Right renal pelvis (tissue), 4 donors: Measurements from ENCODE around the gene PDS5B. TPM values are rescaled to one million over a fixed set of nuclear protein-coding genes. Genes with fewer than 3 reads are reported as not detected.
A peak's percentile ranks its signal among the peaks of the same experiment; 100 is the strongest.
"Not testable (repeated sequence)": the region's sequence is repeated elsewhere in the genome, so short reads cannot be mapped to it uniquely, and the experiment has no call there.

Experiments used
- DNase-seq, 4 donors: peaks; one replicate each; pipeline ENCODE4 v3.0.0-alpha.2; 2013; ENCODE audit warnings: low read depth in 4 of 4, low spot score in 3 of 4, missing footprints in 1 of 4
- polyA plus RNA-seq, 4 donors: library from polyadenylated mRNA; unstranded; fragments of 120-200 nt; gene quantifications; one replicate each; pipeline ENCODE4 v1.2.1, GENCODE V29; 2013; ENCODE audit not compliant: insufficient read length in 4 of 4

PDS5B gene
- polyA plus RNA-seq, 4 donors: 57.1 to 72.3 (median 70.4) TPM

DNA sequence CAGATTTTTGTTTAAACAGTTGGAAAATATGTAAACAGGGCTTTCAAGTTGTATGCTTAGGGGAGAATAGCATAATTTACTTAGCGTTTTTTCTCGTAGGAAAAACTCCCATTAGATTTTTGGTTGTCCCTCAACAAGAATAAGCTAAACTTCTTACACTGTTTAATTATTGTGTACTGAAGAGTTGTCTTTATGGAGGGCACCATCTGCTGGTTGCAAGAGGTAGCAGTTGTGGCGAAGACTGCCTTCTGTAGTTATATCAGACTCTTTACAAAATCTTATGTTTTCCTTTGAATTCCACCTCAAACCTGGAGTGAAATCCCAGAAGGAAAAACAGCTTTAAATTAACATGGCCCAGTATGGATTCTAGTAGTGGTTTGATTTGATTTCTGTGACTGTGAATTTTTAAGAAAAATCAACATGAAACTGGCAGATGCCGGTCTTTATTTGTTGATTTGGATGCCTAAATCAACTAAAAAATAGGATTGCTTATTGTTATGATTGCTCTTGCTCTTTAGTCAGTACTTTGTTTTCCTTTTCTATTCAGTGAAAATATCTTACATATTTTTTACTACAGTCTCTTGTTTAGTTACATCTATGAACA lies 53.4 kb downstream of the PDS5B start:
- DNase-seq: peak; percentile 15 to 35 (median 26)

DNA sequence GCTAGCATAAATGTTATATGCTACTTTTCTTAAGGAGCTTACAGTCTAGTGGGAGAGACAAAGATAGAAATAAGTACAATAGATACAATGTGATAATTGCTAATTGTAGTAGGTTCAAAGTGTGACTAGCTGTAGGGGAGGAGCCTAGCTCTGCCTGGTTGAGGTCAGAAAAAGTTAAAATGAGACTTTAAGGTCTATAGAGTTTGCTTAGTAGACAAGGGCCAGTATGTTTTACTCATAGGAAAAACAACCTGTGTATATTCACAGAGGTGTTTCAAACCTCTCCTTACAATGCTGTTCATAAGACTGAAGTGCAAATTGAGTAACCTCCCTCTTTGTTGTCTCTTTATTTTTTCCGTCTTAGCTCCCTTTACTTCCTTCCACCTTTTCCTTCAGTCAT lies 56.1 kb downstream of the PDS5B start:
- DNase-seq: no peak

DNA sequence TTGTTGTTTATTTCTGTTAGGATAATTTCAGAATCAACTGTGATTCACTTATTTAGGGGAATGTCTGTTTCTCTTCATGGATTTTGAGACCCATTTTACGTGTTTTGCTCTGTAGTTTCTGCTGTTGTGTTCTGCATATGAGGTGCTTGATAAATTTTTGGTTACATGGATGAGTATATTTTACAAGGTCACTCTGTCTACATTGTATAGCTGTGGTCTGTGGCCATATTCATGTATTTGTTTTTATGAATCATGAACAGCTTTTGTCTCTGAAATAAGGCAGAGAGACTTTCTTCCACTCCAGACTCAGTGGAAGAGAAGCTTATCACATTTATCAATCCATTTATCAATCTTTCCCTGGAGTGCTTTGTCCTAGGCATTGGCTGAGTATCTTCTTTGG lies 56.6 kb downstream of the PDS5B start:
- DNase-seq: no peak

DNA sequence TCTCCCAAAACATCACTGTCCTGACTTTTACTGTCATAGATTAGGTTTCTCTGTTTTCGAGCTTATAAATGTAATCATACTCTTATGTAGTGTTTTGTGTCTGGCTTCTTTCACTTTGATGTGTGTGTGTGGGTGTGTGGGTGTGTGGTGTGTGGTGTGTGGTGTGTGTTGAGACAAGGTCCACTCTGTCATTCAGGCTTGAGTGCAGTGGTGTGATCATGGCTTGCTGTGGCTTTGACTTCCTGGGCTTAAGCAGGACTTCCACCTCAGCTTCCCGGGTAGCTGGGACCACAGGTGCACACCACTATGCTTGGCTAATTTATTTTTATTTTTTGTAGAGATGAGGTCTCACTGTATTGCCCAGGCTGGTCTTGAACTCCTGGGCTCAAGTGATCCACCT lies 59.6 kb downstream of the PDS5B start:
- DNase-seq: no peak

DNA sequence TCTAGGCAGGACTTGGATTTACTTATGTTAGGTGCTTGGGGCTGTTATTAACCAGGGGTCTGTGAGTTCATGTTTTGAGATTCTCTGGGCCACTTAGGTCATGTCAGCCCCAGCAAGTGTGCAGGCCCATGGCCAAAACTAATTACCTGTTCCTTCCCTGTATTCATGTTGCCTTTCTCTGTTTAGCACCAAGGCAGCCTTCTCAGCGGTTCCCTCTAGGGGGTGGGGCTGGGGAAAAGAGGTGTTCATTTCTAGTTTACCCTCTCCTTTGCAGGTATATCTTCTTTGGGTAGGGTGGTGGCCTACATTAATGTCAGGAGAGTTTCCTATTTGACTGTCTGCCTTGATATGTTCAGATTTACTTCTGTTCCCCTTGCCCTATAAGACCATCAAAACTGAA lies 61.7 kb downstream of the PDS5B start:
- DNase-seq: no peak

DNA sequence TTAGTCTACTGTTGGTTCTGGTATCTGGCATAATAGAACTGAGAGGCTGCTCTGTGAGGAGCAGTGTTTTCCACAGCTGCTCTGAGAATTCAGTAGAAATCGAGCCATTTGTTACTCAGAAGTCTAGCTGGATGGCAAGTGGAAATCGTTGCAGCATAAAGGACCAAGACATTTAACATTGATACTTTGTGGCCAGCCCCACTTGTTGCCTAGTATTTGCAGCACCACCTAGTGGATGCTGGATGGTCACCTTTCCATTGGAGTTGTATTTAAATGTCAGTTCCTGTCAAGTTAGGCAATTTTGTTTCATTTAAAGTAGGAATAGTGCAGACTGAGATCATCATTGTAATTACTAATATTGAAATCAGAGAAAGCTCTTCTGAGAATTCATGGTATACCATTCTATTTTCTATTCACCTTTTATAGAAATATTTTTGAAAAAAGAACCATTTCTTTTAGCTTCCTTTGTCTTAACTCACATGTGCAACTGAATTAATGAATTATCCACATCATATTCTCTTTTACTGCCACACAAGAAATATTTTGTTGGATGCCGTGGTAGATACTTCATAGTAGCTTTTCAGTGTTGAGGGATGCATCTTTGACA lies 64.6 kb downstream of the PDS5B start:
- peak; percentile 15 to 32 (median 22) for DNase-seq

DNA sequence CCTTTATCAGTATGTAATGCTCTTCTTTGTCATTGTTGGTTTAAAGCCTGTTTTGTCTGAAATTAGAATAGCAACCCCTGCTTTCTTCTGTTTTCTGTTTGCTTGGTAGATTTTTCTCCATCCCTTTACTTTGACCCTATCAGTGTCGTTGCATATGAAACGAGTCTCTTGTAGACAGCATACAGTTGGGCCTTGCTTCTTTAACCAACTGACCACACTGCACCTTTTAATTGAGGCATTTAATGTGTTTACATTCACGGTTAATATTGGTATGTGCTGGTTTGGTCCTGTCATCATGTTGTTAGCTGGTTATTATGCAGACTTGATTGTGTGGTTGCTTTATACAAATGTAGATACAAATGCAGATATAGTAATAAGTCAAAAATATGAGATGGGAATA lies 71.1 kb downstream of the PDS5B start:
- DNase-seq: no peak

DNA sequence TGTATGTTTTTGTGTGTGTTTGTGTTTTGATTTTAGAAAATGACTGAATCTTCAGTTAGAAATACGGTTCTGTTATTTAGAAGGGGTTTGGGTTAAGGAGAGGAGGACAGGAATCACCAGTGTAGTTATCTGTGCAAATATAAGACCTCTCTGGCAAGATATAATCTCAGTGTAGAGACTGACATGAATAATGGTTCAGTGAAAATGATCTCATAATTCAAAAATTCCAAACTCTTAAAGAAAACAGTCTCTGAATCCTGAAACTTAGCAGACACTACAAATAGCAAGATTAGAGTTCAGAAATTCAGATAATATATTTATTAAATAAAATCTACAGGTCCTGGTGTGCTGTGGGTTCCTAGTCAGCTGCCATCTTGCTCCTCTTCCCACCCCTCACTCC lies 73.5 kb downstream of the PDS5B start:
- DNase-seq: no peak

DNA sequence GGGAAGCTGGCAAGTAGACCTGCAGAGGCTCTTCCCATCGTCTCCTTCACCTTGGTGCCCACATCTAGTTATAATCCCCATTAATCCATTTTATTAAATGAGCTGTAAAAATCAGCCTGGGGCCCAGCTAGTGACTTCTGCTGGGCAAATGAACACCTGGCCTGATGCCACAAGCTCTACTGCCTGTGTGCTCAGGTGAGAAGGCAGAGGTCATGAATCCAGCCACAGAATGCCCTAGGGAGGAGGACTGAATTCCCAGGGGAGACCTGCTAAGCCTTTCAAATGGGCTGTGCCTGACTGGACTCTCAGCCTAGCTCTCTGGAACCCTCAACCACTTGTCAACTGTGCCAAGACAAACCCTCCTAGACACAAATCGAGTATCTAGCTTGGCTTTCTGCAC lies 74.0 kb downstream of the PDS5B start:
- no peak for DNase-seq

DNA sequence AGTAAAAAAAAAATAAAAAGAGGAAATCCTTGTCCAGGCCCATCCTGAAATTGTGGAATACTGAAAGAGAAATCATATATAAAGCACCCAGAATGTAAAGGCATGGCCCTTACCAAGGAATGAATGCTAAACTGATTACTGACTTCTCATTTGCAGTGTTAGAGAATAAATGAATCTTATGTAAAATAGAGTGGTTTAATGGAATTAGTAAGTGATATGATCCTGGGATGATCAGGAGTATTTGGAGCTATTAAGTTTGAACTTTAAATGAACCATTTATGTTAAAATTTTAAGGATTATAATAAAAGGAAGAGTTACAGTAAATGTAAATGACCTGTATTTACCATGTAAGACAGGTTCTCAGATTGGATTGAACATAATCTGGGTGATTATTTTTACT lies 75.4 kb downstream of the PDS5B start:
- DNase-seq: no peak

DNA sequence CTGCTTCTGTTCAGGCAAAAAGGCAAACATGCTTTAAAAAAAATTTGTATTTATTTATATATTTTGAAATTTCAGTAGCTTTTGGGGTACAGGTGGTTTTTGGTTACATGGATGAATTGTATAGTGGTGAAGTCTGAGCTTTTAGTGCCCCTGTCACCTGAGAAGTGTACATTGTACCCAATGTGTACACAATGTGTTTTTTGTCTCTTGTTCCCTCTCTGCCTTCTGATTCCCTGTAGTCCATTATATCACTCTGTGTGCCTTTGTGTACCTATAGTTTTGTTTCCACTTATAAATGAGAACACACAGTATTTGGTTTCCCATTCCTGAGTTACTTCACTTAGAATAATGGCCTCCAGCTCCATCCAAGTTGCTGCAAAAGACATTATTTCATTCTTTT lies 77.4 kb downstream of the PDS5B start:
- DNase-seq: no peak

DNA sequence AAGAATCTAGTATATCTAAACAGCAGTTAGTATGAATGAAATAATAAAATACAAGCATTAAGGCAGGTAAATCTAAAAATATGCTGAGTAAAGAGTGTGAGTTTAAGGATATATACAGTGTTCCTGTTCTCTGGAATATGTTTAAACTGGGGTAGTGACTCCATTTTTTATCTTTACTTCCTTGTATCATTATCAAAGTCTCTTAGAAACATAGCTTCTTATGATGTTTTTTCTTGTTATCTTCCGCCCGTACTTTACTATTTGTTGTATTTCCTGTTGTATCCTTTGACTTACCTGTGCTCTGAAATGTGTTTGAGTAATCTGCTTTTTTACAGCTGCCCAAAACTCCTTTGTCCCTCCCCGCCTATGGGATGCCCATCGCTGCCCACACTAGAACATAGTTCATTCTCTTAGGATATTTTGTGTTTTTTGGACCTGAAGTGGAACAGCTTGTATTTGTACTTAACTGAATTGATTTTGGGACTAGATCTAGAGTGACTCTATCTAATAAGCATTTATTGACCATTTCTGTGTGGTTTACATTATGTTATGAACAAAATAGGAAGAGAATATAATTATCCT lies 80.8 kb downstream of the PDS5B start:
- no peak for DNase-seq

DNA sequence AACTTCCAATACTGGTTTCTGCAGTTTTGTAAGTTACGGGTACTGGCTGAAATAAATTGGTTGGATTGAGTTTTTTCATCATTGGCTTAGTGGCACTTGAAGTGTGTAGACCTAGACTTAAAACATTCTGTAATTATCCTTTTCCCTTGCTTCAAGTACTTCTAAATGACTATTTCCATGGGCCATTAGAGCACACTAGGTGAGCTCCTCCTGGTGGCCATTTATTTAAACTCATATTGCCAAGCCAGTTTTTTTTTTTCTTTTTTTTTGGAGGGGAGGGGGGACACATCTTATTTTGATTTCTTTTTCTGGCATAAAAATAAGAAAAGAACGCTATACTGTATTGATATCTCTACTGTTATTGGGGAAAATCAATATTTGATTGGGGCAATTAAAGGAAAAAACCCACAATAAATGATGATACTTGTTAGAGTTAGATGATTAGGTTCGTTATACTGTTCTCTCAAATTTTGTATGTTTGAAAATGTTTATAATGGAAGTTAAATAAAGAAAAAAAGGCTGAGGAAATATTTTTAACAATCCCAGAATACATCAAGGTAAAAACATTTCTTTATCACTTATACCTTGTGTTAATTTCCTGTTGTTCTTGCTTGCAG lies 82.9 kb downstream of the PDS5B start:
- DNase-seq: peak; percentile 10 to 20 (median 20)

DNA sequence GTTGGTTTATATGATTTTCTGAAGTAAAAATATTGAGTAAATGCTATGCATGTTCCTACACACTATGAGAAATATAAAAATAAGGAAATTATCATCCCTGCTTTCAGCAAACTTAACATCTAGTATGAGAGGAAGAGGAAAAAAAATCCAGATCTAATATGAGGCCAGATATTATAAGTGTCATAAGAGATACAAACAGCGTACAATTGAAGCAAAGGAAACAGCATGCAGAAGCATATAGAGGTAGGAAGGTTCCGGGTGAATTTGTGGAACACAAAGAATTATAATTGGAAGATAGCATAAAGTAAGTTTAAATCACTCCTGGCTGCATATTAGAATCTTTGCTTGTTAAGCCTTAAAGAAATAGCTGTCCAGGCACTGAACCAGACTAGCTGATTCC lies 88.3 kb downstream of the PDS5B start:
- DNase-seq: no peak

DNA sequence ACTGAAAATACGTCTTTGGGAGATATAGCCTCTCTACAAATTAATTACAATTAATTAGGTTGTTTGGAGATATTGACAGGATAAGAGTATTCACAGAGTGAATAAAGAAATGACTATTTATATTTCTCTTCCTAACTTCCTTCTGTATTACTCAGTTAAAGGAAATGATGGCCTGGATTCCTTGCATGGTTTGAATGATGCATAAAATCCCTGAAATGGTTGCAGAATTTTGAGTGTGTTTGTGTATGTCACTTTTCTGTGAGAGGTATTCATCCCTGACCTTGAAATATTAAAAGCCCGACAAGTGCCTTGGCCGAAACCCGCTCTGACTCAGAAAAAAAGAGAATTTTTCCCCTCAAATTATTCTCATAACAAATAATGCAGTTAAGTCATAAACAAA lies 90.0 kb downstream of the PDS5B start:
- no peak for DNase-seq

DNA sequence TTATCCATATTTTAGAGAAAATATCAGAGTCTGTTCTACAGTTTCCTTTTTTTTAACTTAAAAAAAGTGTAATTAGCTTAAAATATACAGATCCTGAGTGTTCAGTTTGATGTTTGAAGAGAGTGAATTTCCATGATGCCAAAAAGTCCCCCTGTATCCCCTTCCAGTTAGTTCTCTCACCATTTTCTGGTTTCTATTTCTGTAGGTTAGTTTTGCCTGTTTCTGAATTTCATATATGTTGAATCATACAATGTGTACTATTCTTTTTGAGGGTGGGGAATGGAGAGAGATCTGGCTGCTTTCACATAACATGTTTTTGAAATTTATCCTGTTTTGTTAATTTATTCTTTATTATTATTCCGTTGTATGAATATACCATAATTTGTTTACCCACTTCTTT lies 95.9 kb downstream of the PDS5B start:
- no peak for DNase-seq

DNA sequence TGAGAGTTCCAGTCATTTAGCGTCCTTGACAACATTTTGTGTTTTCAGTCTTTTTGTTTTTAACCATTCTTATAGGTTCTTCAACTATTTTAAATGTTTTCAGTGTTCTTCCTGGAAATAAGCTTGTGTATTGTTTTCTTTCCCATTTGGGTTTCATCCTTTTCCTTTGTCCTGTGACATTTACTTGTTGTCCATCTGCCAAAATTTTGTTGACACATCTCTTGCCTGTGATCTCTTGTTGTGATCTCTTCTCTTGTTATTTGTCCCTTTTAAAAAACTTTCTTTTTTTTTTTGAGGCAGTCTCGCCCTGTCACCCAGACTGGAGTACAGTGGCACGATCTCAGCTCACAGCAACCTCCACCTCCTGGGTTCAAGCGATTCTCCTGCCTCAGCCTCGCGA lies 96.5 kb downstream of the PDS5B start:
- no peak for DNase-seq

DNA sequence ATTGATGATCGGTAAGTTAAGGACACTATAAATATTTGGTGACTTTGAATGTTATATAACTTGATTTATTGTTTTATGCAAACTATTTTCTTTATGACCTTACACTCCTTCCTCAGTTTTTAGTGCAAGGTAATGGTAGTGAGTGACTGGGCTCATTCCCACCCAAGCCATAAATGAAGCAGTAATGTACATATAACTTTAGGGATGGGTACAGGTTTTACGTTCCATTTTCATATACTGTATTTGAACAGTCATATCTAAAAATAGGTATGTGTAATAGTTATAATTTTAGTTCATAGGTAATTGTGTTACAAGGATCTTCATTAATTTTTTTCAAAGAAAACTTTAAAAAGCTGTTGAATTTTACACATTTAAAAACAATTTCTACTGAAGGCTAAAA lies 101.0 kb downstream of the PDS5B start:
- no peak for DNase-seq

DNA sequence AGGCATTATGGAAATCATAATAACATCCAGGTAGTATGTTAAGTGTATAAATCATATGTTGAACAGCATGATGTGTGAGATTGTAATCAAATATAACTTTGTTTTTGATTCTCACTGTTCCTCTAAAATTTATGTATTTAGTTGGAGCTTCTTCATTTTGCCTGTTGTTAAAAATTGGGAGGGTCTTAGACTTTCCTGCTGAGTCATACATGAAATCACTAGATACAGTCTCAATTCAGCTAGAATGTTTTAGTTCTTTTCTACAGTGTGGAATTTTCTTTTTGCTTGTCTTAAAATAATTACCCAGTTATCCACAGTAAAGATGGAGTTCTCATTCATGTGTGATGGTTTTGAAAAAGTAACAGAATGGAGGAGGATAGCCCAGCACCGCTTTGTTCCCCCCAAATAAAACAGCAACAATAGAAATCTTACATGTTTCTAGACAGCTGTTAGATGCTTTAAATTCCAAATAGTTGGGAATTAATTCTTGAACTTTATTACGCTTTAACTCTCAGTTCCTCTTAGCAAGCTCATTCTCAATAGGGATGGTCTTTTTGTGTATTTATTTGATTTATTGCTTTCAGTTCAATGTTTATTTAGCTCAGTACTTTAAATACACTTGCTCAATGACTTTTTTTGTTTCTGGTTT lies 109.5 kb downstream of the PDS5B start:
- no peak for DNase-seq

DNA sequence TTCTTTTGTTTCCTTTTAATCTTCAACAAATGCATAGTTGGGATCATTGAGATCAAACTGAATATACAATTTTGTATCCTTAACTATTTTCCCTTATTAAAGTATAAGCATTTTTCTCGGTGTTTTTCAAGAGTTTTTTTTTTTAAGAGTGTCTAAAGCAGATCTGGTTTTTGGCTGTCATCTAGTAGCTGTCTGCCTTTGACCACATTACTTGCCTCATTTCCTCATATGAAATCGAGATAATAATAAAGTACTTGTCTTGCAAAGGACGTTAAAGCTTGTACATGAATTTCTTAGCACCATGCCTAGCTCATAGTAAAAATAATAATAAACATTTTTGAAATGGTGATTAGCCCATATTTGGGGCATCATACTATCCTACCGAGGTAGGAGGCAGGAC lies 121.2 kb downstream of the PDS5B start:
- no peak for DNase-seq

DNA sequence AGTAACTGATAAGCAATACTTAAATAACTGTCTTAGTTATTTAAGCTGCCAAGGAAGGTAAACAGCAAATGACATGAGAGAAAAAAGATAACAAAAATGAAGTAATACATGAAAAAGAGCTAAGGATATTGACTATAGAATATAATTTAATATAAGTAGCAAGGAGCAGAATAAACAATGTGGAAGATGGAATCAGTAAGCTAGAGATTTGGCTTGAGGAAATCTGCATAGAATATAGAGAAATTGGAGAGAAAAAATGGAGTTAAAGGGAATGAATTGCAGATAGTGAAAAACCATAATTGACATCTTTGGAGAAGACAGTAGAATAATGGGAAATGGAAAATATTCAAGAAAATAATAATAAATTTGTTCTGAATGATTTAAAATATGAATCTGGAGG lies 127.1 kb downstream of the PDS5B start:
- no peak for DNase-seq

DNA sequence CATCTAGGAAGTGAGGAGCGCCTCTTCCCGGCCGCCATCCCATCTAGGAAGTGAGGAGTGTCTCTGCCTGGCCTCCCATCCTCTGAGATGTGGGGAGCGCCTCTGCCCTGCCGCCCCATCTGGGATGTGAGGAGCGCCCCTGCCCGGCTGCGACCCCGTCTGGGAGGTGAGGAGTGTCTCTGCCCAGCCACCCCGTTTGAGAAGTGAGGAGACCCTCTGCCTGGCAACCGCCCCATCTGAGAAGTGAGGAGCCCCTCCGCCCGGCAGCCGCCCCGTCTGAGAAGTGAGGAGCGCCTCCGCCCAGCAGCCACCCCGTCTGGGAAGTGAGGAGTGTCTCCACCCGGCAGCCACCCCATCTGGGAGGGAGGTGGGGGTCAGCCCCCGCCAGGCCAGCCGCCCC lies 129.9 kb downstream of the PDS5B start:
- DNase-seq: not testable (repeated sequence)
